ENCODE results near the gene RAET1L.

- no peak for TF ChIP-seq POLR2A (IDR thresholded peaks at IDR 0.05)
- TF ChIP-seq, protein P1, sequence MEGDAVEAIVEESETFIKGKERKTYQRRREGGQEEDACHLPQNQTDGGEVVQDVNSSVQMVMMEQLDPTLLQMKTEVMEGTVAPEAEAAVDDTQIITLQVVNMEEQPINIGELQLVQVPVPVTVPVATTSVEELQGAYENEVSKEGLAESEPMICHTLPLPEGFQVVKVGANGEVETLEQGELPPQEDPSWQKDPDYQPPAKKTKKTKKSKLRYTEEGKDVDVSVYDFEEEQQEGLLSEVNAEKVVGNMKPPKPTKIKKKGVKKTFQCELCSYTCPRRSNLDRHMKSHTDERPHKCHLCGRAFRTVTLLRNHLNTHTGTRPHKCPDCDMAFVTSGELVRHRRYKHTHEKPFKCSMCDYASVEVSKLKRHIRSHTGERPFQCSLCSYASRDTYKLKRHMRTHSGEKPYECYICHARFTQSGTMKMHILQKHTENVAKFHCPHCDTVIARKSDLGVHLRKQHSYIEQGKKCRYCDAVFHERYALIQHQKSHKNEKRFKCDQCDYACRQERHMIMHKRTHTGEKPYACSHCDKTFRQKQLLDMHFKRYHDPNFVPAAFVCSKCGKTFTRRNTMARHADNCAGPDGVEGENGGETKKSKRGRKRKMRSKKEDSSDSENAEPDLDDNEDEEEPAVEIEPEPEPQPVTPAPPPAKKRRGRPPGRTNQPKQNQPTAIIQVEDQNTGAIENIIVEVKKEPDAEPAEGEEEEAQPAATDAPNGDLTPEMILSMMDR (IDR thresholded peaks at IDR 0.05) = no peak
- TF ChIP-seq POLR2AphosphoS5 (IDR thresholded peaks at IDR 0.05) = no peak
These were observed 33.0 kb upstream of the RAET1L start for GRCh38 chr6:150058231-150058792.

Measured in breast epithelium (tissue), 3 donors.